Smooth muscle cell of the brain vasculature (primary cell): ENCODE measurements around the gene AFAP1L1.

Experiments used
- DNase-seq: peaks from one replicate; pipeline ENCODE4 v3.0.0-alpha.2; 2012; ENCODE audit warnings: low read depth, low spot score

Gene AFAP1L1

DNA sequence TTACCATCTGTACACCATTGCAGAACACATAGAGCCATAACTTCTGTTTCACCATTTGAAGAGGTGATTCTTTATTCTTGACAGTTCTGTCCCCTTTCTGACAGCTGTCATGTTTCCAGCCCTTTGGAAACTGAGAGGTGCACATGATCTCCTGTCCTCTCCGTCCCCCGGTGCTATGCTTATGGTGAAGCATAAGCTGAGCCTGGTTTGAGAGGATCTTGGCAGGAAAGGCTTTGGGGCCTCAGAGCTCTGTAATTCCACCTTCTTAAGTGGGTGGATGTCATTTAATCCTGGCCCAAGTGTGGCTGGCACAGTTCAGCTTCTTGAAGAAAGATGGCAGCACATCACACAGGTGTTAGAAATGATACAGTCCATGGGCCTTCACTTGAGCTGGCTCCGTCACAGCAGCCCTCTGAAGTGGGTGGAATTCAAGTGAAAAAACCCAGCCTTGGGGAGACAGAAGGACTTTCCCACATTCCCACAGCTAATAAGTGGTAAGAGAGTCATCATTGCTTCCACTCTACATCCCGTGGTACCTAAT lies 43.0 kb downstream of the AFAP1L1 start:
- no peak for DNase-seq

DNA sequence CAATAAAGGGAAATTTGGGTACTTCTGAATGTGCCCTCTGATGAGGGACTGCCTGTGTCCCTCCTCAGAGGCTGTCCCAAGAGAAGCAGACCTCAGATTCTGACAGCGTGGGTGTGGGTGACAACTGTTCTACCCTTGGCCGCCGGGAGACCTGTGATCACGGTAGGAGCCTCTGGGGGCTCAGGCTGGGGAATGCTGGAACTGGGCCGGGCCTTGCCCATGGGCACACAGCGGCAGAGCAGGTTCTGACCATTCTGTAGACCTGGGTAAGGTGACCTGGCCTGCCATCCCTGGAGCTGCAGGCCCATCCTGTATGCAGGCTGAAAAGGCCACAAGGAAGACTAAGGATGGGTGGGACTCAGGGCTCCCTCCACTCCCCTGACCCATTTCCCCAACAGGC lies 44.1 kb downstream of the AFAP1L1 start:
- no peak for DNase-seq

DNA sequence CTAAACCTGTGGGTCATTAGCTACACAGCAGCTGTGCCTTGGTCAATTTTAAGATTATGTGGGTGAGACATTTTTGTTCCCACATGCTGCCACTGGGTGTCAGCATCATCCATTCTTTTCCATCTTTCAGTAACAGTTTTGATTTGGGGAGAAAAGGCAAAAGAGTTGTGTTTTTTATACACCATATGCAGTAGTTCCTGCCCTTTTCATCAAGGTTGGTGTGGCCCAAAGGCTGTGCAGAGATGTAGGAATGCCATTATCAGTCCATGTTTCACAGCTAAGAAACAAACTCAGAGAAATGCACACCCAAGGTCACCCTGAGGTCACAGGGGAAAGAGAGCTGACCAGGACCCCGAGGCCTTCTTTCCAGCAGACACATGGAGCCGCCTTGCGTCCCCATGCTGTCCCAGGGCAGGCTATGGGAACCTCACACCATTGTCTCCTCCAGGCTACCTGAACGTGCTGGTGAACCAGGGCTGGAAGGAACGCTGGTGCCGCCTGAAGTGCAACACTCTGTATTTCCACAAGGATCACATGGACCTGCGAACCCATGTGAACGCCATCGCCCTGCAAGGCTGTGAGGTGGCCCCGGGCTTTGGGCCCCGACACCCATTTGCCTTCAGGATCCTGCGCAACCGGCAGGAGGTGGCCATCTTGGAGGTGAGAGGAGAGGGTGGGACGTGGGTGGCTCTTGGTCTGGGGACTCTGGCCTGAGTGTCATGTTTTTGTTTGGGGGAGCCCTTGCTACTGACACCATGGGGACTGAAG lies 45.8 kb downstream of the AFAP1L1 start:
- DNase-seq, result no peak

DNA sequence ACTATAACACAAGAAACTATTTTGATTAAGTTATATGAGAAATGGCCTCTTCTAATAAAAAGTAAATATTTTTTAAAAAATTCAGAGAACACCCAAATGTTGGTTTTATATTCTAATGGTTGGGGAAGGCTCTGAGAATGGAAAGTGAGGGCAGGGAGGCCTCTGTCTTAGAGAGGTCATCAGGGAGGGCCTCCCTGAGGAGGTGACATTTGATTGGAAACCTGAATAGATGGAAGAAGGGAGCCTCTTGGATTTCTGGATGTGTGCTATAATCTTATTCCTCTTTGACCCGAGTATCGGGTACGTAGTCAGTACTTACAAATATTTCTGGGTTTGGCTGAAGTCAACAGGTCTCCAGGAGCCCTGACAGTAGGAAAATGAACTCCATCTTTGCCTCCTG lies 47.5 kb downstream of the AFAP1L1 start:
- DNase-seq, result no peak

DNA sequence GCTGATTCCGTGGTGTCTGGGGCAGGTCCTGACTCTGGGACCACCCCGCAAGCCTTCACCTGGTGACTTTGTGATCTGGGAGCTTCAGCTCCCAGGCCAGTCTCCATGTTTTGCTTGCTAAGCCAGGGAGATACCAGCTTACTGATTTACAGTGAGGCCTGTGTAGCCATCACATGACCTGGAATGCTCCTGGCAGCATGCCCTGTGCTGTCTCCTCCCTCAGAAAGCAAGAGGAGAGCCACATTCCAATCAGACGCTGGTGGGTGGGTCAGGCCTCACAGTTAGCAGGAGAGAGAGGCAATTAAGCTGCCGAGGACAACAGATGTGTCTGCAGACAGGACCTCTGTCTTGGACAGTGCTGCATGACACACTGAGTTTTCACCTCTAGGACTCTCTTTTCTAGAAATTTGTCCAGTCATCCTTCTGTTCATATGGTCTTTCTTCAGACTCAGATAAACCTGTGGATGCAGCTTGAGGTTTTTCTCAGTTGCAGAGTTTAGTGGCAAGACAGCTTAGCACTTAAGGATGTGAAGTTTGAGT lies 49.2 kb downstream of the AFAP1L1 start:
- DNase-seq, result peak; percentile 79

- DNase-seq, result no peak
Observed at GRCh38 chr5:149322518-149322917, 50.9 kb downstream of the AFAP1L1 start.

DNA sequence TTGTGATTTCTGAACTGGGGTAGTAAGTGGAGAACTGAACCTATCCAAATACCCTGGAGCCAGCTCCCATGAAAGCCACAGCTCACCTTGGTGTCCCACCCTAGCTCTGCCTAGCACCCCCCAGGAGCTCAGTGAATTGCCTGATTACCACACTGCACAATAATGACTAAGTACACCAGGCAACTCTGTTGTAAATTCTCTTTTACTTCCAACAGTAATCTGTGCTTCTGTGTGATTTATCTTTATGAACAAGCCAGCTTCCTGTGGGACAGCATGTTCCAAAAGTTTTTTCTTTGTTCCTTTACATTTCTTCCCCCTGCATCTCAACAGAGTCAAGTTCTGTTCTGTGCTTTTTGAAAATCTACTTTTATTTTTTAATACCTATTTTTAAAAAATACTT lies 51.6 kb downstream of the AFAP1L1 start:
- no peak for DNase-seq

DNA sequence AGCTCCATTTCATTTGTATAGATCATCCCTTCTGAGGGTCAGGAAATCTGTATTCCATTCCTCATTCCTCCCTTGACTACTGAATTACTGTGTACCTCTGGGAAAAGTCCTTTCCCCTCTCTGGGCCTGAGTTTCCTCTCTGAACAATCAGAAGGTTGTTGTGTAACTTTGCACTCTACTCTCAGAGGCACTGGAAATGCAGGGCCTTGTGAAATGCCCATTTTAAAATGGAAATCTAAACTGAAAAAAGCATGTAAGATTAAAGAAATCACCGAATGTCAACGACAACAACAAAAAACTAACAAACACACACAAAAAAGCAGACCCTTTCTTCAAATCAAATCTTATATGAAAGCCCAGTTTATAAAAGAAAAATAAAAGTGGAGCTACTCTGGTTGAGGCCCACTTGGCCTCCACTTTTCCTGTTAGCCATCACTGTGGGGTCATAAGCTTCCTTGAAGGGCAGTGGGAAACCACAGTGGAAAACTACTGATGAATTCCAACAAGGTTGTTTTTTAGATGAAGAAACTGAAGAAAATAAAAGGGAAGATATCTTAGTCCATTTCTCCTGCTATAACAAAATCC lies 52.1 kb downstream of the AFAP1L1 start:
- DNase-seq, result no peak

DNA sequence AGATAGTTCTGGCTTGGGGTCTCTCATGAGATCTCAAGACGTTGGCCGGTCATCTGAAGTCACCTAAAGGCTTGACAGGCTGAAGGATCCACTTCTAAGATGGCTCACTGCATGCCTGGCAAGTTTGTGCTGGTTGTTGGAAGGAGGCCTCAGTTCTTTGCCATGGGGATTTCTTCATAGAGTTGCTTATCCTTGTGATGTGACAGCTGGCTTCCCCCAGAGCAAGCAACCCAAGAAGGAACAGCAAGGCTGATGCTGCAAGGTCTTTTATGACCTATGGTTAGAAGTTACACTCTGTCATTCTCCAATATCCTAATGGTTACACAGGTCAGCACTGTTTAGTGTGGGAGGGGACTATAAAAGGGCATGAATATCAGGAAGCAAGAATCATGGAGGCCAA lies 53.0 kb downstream of the AFAP1L1 start:
- DNase-seq, result no peak

- DNase-seq, result no peak
Observed at GRCh38 chr5:149325166-149325735, 53.6 kb downstream of the AFAP1L1 start.

GRCh38 chr5:149325894-149326293 lies 54.2 kb downstream of the AFAP1L1 start:
- DNase-seq, result no peak

GRCh38 chr5:149326611-149327010 lies 55.0 kb downstream of the AFAP1L1 start:
- no peak for DNase-seq

GRCh38 chr5:149328177-149328576 lies 56.5 kb downstream of the AFAP1L1 start:
- no peak for DNase-seq

- DNase-seq, result no peak
Observed at GRCh38 chr5:149333711-149334443, 62.2 kb downstream of the AFAP1L1 start.

GRCh38 chr5:149337736-149338135 lies 66.1 kb downstream of the AFAP1L1 start:
- DNase-seq, result no peak

- no peak for DNase-seq
Observed at GRCh38 chr5:149338364-149338763, 66.7 kb downstream of the AFAP1L1 start.

GRCh38 chr5:149340920-149341319 lies 69.3 kb downstream of the AFAP1L1 start:
- DNase-seq, result no peak

DNA sequence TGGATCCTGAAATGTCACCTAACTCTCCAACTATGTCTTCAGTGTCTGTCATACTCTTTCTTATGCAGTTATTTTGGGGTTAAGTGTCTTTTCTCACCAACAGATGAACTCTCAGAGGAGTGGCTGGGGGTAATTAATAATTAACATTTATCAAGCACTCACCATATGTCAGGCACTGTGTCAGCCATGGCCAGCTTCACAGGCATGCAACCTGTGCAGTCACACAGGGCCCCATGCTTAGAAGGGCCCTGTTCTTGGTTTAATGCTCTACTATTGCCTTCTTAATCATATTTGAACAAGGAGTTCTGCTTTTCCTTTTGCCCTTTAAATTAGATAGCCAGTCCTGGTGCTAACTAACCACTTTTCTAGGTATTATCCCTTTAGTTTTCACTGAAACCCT lies 70.2 kb downstream of the AFAP1L1 start:
- no peak for DNase-seq

- DNase-seq, result no peak
Observed at GRCh38 chr5:149344151-149344550, 72.5 kb downstream of the AFAP1L1 start.

- DNase-seq, result peak; percentile 90
Observed at GRCh38 chr5:149345147-149345891, 73.7 kb downstream of the AFAP1L1 start, which contains the start of gene GRPEL2. Gene GRPEL2, plus strand, starts transcription at chr5:149345499. Its CDS starts 41 bp downstream, at chr5:149345540.

GRCh38 chr5:149345892-149346222 lies 74.2 kb downstream of the AFAP1L1 start:
- DNase-seq, result no peak
